SH-SY5Y (cell line): ENCODE results near the gene MIX23.

Experiments used
- GATA2 ChIP-seq: IDR thresholded peaks from 2 replicates; pipeline ENCODE4 v1.6.1; 2011; ENCODE audit warnings: mild to moderate bottlenecking, low read depth, low read length
- GATA3 ChIP-seq: IDR thresholded peaks from 2 replicates; pipeline ENCODE4 v1.6.1; 2011; ENCODE audit warnings: low read depth, mild to moderate bottlenecking, low read length, moderate library complexity

The MIX23 gene

DNA sequence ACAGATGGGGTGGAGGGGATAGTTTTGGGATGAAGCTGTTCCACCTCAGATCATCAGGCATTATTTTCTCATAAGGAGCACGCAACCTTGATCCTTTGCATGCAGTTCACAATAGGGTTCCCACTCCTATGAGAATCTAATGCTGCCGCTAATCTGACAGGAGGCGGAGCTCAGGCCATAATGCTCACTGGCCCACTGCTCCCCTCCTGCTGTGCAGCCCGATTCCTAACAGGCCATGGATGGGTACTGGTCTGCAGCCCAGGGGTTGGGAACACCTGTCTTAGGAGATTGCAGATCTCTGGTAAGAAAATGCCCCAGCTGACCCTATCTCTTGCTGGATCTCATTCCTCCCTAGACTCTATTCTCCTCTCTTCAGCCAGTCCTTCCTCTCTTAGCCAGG is 51.1 kb downstream of the MIX23 start:
- no peak for TF ChIP-seq GATA2
- no peak for TF ChIP-seq GATA3

- TF ChIP-seq GATA2, result no peak
- TF ChIP-seq GATA3, result no peak
These were observed 57.3 kb downstream of the MIX23 start for GRCh38 chr3:122325769-122326168.

GRCh38 chr3:122324871-122325323 is 58.1 kb downstream of the MIX23 start, which contains the start of gene CSTA:
Gene CSTA, plus strand, starts transcription at chr3:122325248. Its CDS starts 45 bp downstream, at chr3:122325293.
- TF ChIP-seq GATA3 (no peak), GATA2 (no peak)

DNA sequence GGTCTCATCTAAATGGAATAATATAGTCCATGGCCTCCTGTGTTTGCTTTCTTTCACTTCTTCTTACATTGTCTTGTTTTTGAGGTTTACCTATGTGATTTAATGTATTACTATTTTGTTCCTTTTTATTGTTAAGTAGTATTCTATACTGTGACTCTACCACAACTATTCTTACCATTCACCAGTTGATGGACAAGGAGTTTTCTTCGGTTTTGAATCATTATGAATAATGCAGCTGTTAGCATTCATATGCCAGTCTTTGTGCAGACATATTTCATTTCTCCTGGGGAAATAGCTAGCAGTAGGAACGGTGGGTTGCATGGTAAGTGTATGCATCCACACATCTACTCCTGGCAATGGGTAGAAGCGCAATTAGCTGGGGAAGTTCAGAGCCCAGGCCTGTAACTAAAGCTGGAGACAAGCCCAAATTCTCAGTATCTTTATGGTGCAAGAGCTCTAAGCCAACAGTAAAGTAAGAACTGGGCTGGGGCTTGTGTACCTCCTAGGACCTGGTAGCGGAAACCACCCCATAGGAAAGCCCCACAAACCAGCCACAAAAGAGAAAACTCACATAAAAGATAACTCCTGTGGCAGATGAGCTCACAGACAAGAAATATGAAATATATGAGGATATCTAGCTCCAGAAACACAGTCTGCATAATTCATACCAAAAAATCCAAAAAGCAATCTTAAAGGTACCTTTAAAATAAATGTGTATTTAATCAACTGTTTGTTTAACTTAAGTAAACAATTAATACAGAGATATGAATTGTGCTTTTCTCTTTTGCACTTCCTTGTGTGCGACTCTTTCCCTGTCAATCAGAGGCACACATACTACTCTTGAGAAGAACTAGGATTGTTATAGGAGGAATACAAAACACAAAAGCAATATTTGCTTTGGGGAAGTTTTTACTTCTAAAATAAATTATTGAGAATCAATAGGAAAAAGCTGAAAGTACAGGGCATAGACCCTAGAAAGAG is 60.6 kb downstream of the MIX23 start:
- TF ChIP-seq GATA2 (no peak), GATA3 (no peak)

GRCh38 chr3:122318620-122319019 is 64.4 kb downstream of the MIX23 start:
- TF ChIP-seq GATA3 (no peak), GATA2 (no peak)

DNA sequence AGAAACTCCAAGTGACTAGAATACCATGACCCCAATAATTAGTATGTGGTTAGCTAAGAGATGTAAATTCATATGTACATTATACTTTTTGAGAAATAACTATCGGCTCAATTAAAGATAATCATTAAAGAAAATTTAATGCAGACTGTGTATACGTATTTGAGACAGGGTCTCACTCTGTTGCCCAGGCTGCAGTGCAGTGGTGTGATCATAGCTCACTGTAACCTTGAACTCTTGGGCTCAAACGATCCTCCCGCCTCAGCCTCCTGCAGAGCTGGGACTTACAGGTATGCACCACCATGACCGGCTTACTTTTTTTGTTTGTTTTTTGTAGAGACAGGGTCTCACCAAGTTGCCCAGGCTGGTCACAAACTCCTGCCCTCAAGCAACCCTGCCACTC is 66.7 kb downstream of the MIX23 start:
- TF ChIP-seq GATA3 (no peak), GATA2 (no peak)

DNA sequence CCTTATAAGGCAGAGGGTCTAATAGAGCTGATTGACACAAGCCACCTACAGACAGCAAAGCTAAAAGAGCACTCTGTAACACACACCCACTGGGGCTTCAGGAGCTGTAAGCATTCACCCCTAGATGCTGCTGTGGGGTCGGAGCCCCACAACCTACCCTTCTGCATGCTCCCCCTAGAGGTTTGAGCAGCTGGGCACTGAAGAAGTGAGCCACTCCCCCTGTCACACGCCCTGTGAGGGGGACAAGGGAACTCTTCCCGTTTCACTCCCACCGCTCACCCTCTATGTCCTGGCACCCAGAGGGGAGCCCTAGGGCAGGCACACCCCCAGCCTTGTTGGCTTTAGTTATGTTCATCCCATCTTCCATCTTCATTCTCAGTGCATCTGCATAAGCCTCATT is 67.4 kb downstream of the MIX23 start:
- TF ChIP-seq GATA3 (no peak), GATA2 (no peak)

- no peak for TF ChIP-seq GATA3
These were observed 68.7 kb downstream of the MIX23 start for GRCh38 chr3:122314228-122314876.

- TF ChIP-seq GATA3 (no peak), GATA2 (no peak)
These were observed 69.8 kb downstream of the MIX23 start for GRCh38 chr3:122313281-122313680.

GRCh38 chr3:122312826-122313225 is 70.2 kb downstream of the MIX23 start:
- TF ChIP-seq GATA3 (no peak), GATA2 (no peak)

DNA sequence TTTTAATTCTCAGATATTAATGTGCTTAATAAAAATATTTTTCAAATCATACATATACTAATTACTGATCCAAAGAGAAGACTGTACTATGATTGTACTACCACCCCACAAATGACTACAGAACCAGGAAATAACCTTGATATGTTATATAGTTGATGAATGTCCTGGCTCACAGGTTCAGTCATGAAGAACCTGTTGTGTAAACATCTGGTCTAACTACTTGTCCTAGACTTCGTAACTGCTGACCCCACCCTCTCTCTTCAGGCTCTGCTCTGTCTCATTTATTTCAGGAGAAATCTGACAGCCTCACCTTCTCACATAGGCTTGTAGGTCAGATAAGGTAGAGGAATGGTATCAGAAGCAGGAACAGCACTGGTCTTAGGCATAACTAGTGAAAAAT is 72.7 kb downstream of the MIX23 start:
- no peak for TF ChIP-seq GATA3
- no peak for TF ChIP-seq GATA2
